K562 (cell line): ENCODE data around the gene C2CD4C. TPM values are rescaled to one million over a fixed set of nuclear protein-coding genes. Genes with fewer than 3 reads are reported as not detected.
A peak's percentile ranks its signal among the peaks of the same experiment; 100 is the strongest.
"Not testable (repeated sequence)": the region's sequence is repeated elsewhere in the genome, so short reads cannot be mapped to it uniquely, and the experiment has no call there.

ENCODE experiments used
- ATAC-seq: fragments of 200-7000 bp; cut with Tn5 transposase; 3 replicates; pipeline ENCODE4 v1.9.1; 2020; ENCODE audit warnings: moderate library complexity
- BruUV-seq: library from RNA; stranded (reverse); fragments of 400-500 nt; replicated peaks from 2 replicates; lab custom pipeline; 2021; lab: Mats Ljungman, UMichigan
- CTCF ChIA-PET: fragments of 300-600 bp; formaldehyde crosslinking; extraction: SDS; loops from one replicate; lab custom pipeline; 2021; ENCODE audit warnings: low intra/inter-chr PET ratio; lab: Yijun Ruan, JAX
- POLR2A ChIA-PET: fragments of 300-600, 350-650 bp; sonication (Branson Sonifier 250); formaldehyde crosslinking; extraction: SDS; loops from one replicate; lab custom pipeline; 2021; ENCODE audit warnings: antibody characterized with exemption, inconsistent platforms; lab: Yijun Ruan, JAX
- DNase-seq, 4 experiments: peaks; one replicate each; pipeline versions ENCODE4 v3.0.0 to v3.0.0-alpha.2; 2011 to 2018; ENCODE audit warnings: low spot score in 3 of 4, mixed read lengths in 3 of 4; ENCODE audit errors: extremely low read depth in 1 of 4
- FAIRE-seq: peaks from 2 replicates; lab custom pipeline; 2011; peaks lifted over from hg19 to GRCh38; lab: Jason Lieb, UNC
- H2AFZ ChIP-seq: 2 replicates; pipeline ENCODE4 v1.6.0; 2011; ENCODE audit warnings: low read depth, low read length, control low read depth, inconsistent platforms
- H3K27ac ChIP-seq: fragments of 200-600 bp; 3 replicates; pipeline ENCODE4 v1.8.0; 2011; ENCODE audit warnings: low read depth, mild to moderate bottlenecking, control low read depth, inconsistent platforms, low read length, moderate library complexity, mixed read lengths; ENCODE audit errors: extremely low read depth
- H3K27me3 ChIP-seq, 2 experiments: fragments of 300-600 bp in 1 of 2; 2 replicates in 1 of 2; 3 replicates in 1 of 2; pipeline versions ENCODE4 v1.6.0 to v1.8.0; 2011; ENCODE audit warnings: inconsistent platforms in 2 of 2, low read length in 2 of 2, mild to moderate bottlenecking in 1 of 2, mixed read lengths in 1 of 2, moderate library complexity in 1 of 2; ENCODE audit not compliant: control insufficient read depth in 2 of 2, insufficient read depth in 2 of 2
- H3K36me3 ChIP-seq: fragments of 300-600 bp; 3 replicates; pipeline ENCODE4 v1.8.0; 2011; ENCODE audit warnings: mild to moderate bottlenecking, low read length, inconsistent platforms; ENCODE audit not compliant: control insufficient read depth, insufficient read depth
- H3K4me1 ChIP-seq, 2 experiments: fragments of 200-600 bp in 1 of 2; replicated peaks in 1 of 2; 2 replicates in 1 of 2; 3 replicates in 1 of 2; pipeline versions ENCODE4 v1.5.1 to v1.8.0; 2011; ENCODE audit warnings: inconsistent platforms in 2 of 2, low read length in 2 of 2, mild to moderate bottlenecking in 1 of 2, mixed read lengths in 1 of 2, moderate library complexity in 1 of 2; ENCODE audit not compliant: control insufficient read depth in 2 of 2, insufficient read depth in 2 of 2
- H3K4me2 ChIP-seq: 2 replicates; pipeline ENCODE4 v1.6.1; 2011; ENCODE audit warnings: low read length, control low read depth, inconsistent platforms, mixed read lengths; ENCODE audit not compliant: insufficient read depth
- H3K4me3 ChIP-seq: fragments of 200-600 bp; sonication (generic), shearing (Covaris generic); 2 replicates; pipeline ENCODE4 v1.5.1; 2016; ENCODE audit warnings: control low read depth, inconsistent platforms
- H3K79me2 ChIP-seq: fragments of 200-600 bp; 3 replicates; pipeline ENCODE4 v1.8.0; 2011; ENCODE audit warnings: low read length, inconsistent platforms; ENCODE audit not compliant: control insufficient read depth, insufficient read depth
- H3K9ac ChIP-seq, 2 experiments: 2 replicates each; pipeline versions ENCODE4 v1.6.0 to v1.6.1; 2011; ENCODE audit warnings: low read depth in 2 of 2, low read length in 2 of 2, control low read depth in 1 of 2, inconsistent platforms in 1 of 2, mild to moderate bottlenecking in 1 of 2, mixed read lengths in 1 of 2; ENCODE audit not compliant: insufficient read depth in 1 of 2
- H3K9me1 ChIP-seq: one replicate; pipeline ENCODE4 v1.6.0; 2011; ENCODE audit warnings: inconsistent platforms, mild to moderate bottlenecking, low read length, moderate library complexity; ENCODE audit not compliant: control insufficient read depth, insufficient read depth
- H3K9me3 ChIP-seq: replicated peaks from 2 replicates; pipeline ENCODE4 v1.5.1; 2011; ENCODE audit warnings: low read depth, low read length, inconsistent platforms; ENCODE audit not compliant: control insufficient read depth, insufficient read depth
- H4K20me1 ChIP-seq: replicated peaks from 2 replicates; pipeline ENCODE4 v1.6.1; 2011; ENCODE audit warnings: low read length, inconsistent platforms, mixed read lengths; ENCODE audit not compliant: control insufficient read depth, insufficient read depth
- DMBX1 ChIP-seq: fragments of 250-450 bp; sonication (Bioruptor Pico); IDR thresholded peaks from 2 replicates; pipeline ENCODE4 v1.8.0; 2022; ENCODE audit warnings: inconsistent platforms, mild to moderate bottlenecking, moderate library complexity, borderline replicate concordance
- LARP7 ChIP-seq: fragments of 450-650 bp; IDR thresholded peaks from 2 replicates; pipeline ENCODE4 v1.6.1; 2016
- PRDM10 ChIP-seq: fragments of 450-650 bp; IDR thresholded peaks from 2 replicates; pipeline ENCODE4 v1.6.1; 2018; ENCODE audit not compliant: partially characterized antibody
- whole genome bisulfite sequencing: fragments of 100-300 bp; shearing (Covaris generic); methylation state at CpG from one replicate; pipeline ENCODE4 v1.1.6; 2016; ENCODE audit warnings: low coverage, mixed read lengths; ENCODE audit not compliant: insufficient coverage; ENCODE audit errors: missing lambda C conversion rate; 5-methylcytosine and 5-hydroxymethylcytosine counted together
- in situ Hi-C: fragments of 300-500 bp; cut with MboI; formaldehyde crosslinking; loops from 4 replicates; pipeline ENCODE4 v1.15.0; 2018; ENCODE audit warnings: inconsistent platforms, mixed read lengths
- intact Hi-C: fragments of 100-400 bp; cut with micrococcal nuclease; formaldehyde crosslinking; loops from 2 replicates; pipeline ENCODE4 v1.14.2; 2022
- polyA plus RNA-seq, 8 experiments: library from polyadenylated mRNA; depleted of rRNA in 4 of 8; stranded (reverse) in 5 of 8; unstranded in 3 of 8; fragments of >200 nt; fragmentation: Nextera tagmentation in 2 of 8; fragmentation: Illumina TruSeq in 1 of 8; extraction: Ambion mirVana in 2 of 8; extraction: Trizol in 1 of 8; gene quantifications; 2 replicates each; pipeline versions ENCODE4 v1.2.1 to v1.2.3, GENCODE V29; 2011 to 2014; ENCODE audit warnings: inconsistent platforms in 1 of 8, missing spikeins in 1 of 8
- total RNA-seq, 7 experiments: library from RNA; depleted of rRNA in 6 of 7; stranded (reverse); fragments of >200 nt in 6 of 7; fragmentation: Illumina TruSeq in 2 of 7; extraction: Trizol in 2 of 7; gene quantifications; 2 replicates each; pipeline versions ENCODE4 v1.2.1 to v1.2.3, GENCODE V29; 2011 to 2021; ENCODE audit warnings: low replicate concordance in 1 of 7

Gene C2CD4C
- total and polyA plus RNA-seq, 9 of the 15 experiments (the other 6 are each of a cell fraction or from before 2014, with no cell fraction given), result 0.01 to 0.07 TPM; not detected in 7

- in situ Hi-C loops, result not testable (repeated sequence)
- WGBS, result 6% methylated on average over 5 of the region's 9 CpGs
Measured at GRCh38 chr19:422917-423226, 13.9 kb upstream of the C2CD4C start.

GRCh38 chr19:422213-422916 lies 13.4 kb upstream of the C2CD4C start:
- Histone ChIP-seq H3K9me1 (no peaks in the 10 kb centered on the region), H3K9ac (no peak overlapping the region), H3K27me3 (peaks cover 31 to 81% of the 10 kb centered on the region in 2 experiments; a peak in 4 of 5 replicates), H3K79me2 (no peaks in the 10 kb centered on the region), H2AFZ (no peak overlapping the region), H3K4me2 (no peak overlapping the region), H3K9me3 (no peaks in the 10 kb centered on the region), H3K36me3 (no peaks in the 10 kb centered on the region), H3K4me1 (peaks cover 0 to 35% of the 10 kb centered on the region in 2 experiments; a peak in 2 of 5 replicates), H4K20me1 (peaks cover 13% of the 10 kb centered on the region; the same call in 1 of the 2 replicates), H3K4me3 (no peak overlapping the region), H3K27ac (no peak overlapping the region)
- ATAC-seq (no peak), DNase-seq (no peak), FAIRE-seq (no peak)
- no TSS peak for BruUV-seq
- WGBS, result 16% methylated on average over 32 of the region's 40 CpGs
- ChIA-PET POLR2A (interaction anchor here (0.7 to 1.0 kb wide), 3 partner anchors 10 to 160 kb away, joined by 3 to 4 read pairs (median 3); no protein-coding TSS in a partner anchor), CTCF (interaction anchor here (0.5 kb wide), 1 partner anchor 114 kb away, joined by 5 read pairs; no protein-coding TSS in a partner anchor)
- in situ Hi-C loops (no loop called here), intact Hi-C loops (no loop called here)
- no peak for TF ChIP-seq LARP7
- TF ChIP-seq DMBX1, result no peak
- TF ChIP-seq PRDM10, result peak; percentile 73

More at GRCh38 chr19:422917-423226, 13.9 kb upstream of the C2CD4C start:
- POLR2A ChIA-PET, H3K9me3 ChIP-seq, H3K36me3 ChIP-seq, H3K9ac ChIP-seq, H3K4me3 ChIP-seq, H3K79me2 ChIP-seq, intact Hi-C loops, H3K4me2 ChIP-seq, H3K9me1 ChIP-seq, FAIRE-seq, DNase-seq, H3K27ac ChIP-seq, BruUV-seq, ATAC-seq, H2AFZ ChIP-seq: not testable (repeated sequence)
- H3K4me1 ChIP-seq, result peaks cover 0 to 29% of the 10 kb centered on the region in 2 experiments; a peak in 2 of 5 replicates
- peaks cover 13% of the 10 kb centered on the region; the same call in 1 of the 2 replicates for H4K20me1 ChIP-seq
- peaks cover 29 to 78% of the 10 kb centered on the region in 2 experiments; a peak in 4 of 5 replicates for H3K27me3 ChIP-seq
- CTCF ChIA-PET, result interaction anchor here (0.5 kb wide), 1 partner anchor 113 kb away, joined by 5 read pairs; no protein-coding TSS in a partner anchor
